Uterus (tissue), 4 donors: ENCODE results near the gene MTPN. TPM values are rescaled to one million over a fixed set of nuclear protein-coding genes. Genes with fewer than 3 reads are reported as not detected.

ENCODE experiments used
- small RNA-seq: library from RNA; depleted of rRNA; stranded (forward); fragments of <200 nt; gene quantifications from one replicate; pipeline ENCODE3, GENCODE V24; 2016
- total RNA-seq, 4 donors: library from RNA; depleted of rRNA in 3 of 4; stranded (reverse); fragments of >200 nt in 3 of 4; gene quantifications; one replicate each; pipeline versions ENCODE4 v1.1.0 to v1.2.4, GENCODE V29; 2014 to 2023
- donor health status: DM: yes; HTN: yes; CAD: no.

MTPN gene
- total RNA-seq, 4 donors from 2014 or later: 53.8 to 125 (median 76.8) TPM

Small RNAs within 50 kb of the gene (small RNA-seq; reads per million reads assigned to genes)
- not detected for gene RNU6-223P

Other genes with a start within 250 kb of the MTPN start
- under 1 TPM in 1 of 4 donors, not detected in 3; 0.26 TPM for gene SLC13A4, start 249.2 kb downstream of the MTPN start, total RNA-seq
- 10 to 100 TPM in 1 of 4 donors, 1 to 10 TPM in 1, under 1 TPM in 1, not detected in 1; 0.51 to 12.6 (median 6.3) TPM for gene FAM180A, start 228.5 kb downstream of the MTPN start, total RNA-seq